Colonic mucosa (tissue), 4 donors: Measurements from ENCODE around the gene IQCN. TPM values are rescaled to one million over a fixed set of nuclear protein-coding genes. Genes with fewer than 3 reads are reported as not detected.

Experiments
- DNase-seq: peaks from one replicate; pipeline ENCODE4 v3.0.0-alpha.2; 2020
- H3K27ac ChIP-seq: fragments of 200-600 bp; one replicate; pipeline ENCODE4 v1.8.0; 2021
- H3K27me3 ChIP-seq: fragments of 200-600 bp; one replicate; pipeline ENCODE4 v1.8.0; 2021
- H3K36me3 ChIP-seq: fragments of 200-600 bp; one replicate; pipeline ENCODE4 v1.8.0; 2021
- H3K4me1 ChIP-seq: fragments of 200-600 bp; one replicate; pipeline ENCODE4 v1.8.0; 2021; ENCODE audit warnings: mild to moderate bottlenecking
- H3K4me3 ChIP-seq: fragments of 200-600 bp; one replicate; pipeline ENCODE4 v1.8.0; 2021
- H3K9ac ChIP-seq, 2 donors: one replicate each; pipeline ENCODE4 v1.7.0; 2013; ENCODE audit warnings: control low read depth in 2 of 2, low read depth in 2 of 2, low read length in 2 of 2
- H3K9me3 ChIP-seq: fragments of 200-600 bp; one replicate; pipeline ENCODE4 v1.8.0; 2021
- intact Hi-C: fragments of 100-400 bp; cut with DNase I; formaldehyde crosslinking; loops from one replicate; pipeline ENCODE4 v1.14.1; 2022
- total RNA-seq, 2 donors: library from RNA; stranded (reverse); fragmentation: NEBNext Ultra II Directional in 1 of 2; extraction: Animal tissue kit (Norgen Biotek cat#: 25700) in 1 of 2; gene quantifications; one replicate each; pipeline ENCODE4 v1.2.1, GENCODE V29; 2021
- TF ChIP-seq, protein P1 (sequence below): fragments of 200-600 bp; IDR thresholded peaks from one replicate; pipeline ENCODE4 v1.8.0; 2022; ENCODE audit warnings: antibody characterized with exemption, mild to moderate bottlenecking
- donor health status: healthy.
- donor health status: DM: no; HTN: no; CAD: no.
- donor health status: DM: no; HTN: no; CAD: no.

The IQCN gene
- total RNA-seq, 2 donors from 2014 or later = 1.7 to 3.0 TPM

- Histone ChIP-seq H3K36me3 (no peaks in the 10 kb centered on the region), H3K4me1 (peaks cover 12% of the 10 kb centered on the region), H3K9me3 (no peaks in the 10 kb centered on the region), H3K27me3 (no peaks in the 10 kb centered on the region), H3K27ac (no peak overlapping the region), H3K9ac (peak overlapping the region; percentile 35 to 56), H3K4me3 (no peak overlapping the region)
- no peak for DNase-seq
- intact Hi-C loops = no loop called here
- TF ChIP-seq, protein P1, sequence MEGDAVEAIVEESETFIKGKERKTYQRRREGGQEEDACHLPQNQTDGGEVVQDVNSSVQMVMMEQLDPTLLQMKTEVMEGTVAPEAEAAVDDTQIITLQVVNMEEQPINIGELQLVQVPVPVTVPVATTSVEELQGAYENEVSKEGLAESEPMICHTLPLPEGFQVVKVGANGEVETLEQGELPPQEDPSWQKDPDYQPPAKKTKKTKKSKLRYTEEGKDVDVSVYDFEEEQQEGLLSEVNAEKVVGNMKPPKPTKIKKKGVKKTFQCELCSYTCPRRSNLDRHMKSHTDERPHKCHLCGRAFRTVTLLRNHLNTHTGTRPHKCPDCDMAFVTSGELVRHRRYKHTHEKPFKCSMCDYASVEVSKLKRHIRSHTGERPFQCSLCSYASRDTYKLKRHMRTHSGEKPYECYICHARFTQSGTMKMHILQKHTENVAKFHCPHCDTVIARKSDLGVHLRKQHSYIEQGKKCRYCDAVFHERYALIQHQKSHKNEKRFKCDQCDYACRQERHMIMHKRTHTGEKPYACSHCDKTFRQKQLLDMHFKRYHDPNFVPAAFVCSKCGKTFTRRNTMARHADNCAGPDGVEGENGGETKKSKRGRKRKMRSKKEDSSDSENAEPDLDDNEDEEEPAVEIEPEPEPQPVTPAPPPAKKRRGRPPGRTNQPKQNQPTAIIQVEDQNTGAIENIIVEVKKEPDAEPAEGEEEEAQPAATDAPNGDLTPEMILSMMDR = no peak
Measured at GRCh38 chr19:18307271-18307681, 33.0 kb upstream of the IQCN start.

DNA sequence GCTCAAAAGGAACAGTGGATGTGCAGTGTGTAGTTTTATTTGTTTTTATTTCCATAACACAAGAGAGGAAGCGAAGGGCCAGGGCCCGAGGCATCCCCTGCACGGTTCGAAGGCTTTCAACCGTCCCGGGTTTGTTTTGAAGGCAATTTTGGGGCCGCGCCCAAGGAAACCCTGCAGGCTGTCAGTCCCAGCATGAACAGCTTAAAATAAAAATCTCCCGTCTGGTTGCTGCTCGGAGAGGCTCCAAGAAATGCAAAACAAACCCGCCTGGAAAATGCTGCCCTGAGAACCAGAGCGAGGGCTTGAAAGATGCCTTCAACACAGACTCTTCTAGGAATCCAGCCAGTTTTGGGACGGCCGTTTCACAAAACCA lies 32.6 kb upstream of the IQCN start:
- intact Hi-C loops = no loop called here
- no peaks in the 10 kb centered on the region for H3K9me3 ChIP-seq
- H3K4me3 ChIP-seq = no peak overlapping the region
- H3K4me1 ChIP-seq = peaks cover 9% of the 10 kb centered on the region
- no peaks in the 10 kb centered on the region for H3K36me3 ChIP-seq
- no peak for DNase-seq
- peak overlapping the region; percentile 55 for H3K27ac ChIP-seq
- no peaks in the 10 kb centered on the region for H3K27me3 ChIP-seq
- TF ChIP-seq, protein P1 = no peak
- peak overlapping the region; percentile 35 to 56 for H3K9ac ChIP-seq

GRCh38 chr19:18306209-18306887 lies 32.1 kb upstream of the IQCN start:
- Histone ChIP-seq H3K27ac (peak overlapping the region; percentile 97), H3K27me3 (no peaks in the 10 kb centered on the region), H3K36me3 (no peaks in the 10 kb centered on the region), H3K4me1 (peaks cover 6% of the 10 kb centered on the region), H3K4me3 (no peak overlapping the region), H3K9ac (peak overlapping the region; percentile 43 to 56), H3K9me3 (no peaks in the 10 kb centered on the region)
- intact Hi-C loops = no loop called here
- TF ChIP-seq, protein P1 = no peak
- no peak for DNase-seq

DNA sequence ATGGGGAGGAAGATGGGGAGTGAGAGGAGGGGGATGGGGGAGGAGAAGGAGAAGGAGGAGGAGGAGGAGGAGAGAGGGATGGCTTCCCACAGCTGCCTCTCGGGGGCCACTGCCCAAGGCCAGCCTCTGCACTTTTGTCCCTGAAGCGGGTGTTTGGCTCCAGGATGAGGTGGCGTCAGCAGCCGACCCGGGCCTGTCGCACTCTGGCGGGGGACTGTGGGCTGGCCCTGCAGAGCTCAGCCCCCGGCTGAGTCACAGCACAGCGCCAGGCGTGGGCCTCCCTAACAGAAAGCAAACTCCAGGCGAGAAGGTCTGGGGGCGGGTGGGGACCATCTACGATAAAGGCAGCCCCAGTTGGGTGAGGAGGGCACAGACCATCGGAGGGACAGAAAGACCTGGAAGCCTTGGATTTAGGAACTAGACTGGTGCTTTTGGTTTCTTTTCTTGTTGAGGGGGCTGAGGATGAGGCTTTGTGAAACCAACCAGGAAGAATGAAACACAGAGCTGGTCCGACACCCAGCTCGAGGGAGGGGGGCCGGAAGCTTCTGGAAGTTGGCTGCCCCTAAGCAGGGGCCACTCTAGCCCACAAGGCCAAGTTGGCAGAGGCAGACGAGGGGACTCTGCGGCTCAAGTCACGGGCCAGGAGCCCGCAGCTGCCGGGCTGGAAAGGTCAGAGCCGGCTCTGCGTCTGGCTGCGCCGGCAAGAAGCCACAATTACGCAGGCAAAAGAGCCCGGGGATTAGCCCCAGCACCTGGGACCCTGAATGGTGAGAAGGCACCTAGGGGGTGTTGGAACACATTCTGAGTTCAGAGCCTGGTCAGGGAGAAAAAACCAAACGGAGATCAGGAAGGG lies 30.4 kb upstream of the IQCN start:
- H3K27me3 ChIP-seq = no peaks in the 10 kb centered on the region
- H3K36me3 ChIP-seq = no peaks in the 10 kb centered on the region
- TF ChIP-seq, protein P1 = no peak
- H3K4me3 ChIP-seq = peak overlapping the region; percentile 11
- peak overlapping the region; percentile 65 to 77 for H3K9ac ChIP-seq
- peak overlapping the region; percentile 97 for H3K27ac ChIP-seq
- peak; percentile 67 for DNase-seq
- no peaks in the 10 kb centered on the region for H3K9me3 ChIP-seq
- intact Hi-C loops = no loop called here
- peaks cover 4% of the 10 kb centered on the region for H3K4me1 ChIP-seq

- Histone ChIP-seq H3K36me3 (no peaks in the 10 kb centered on the region), H3K4me3 (peak overlapping the region; percentile 11), H3K27me3 (no peaks in the 10 kb centered on the region), H3K9me3 (no peaks in the 10 kb centered on the region), H3K4me1 (peaks cover 4% of the 10 kb centered on the region), H3K9ac (peak overlapping the region; percentile 65 to 77), H3K27ac (peak overlapping the region; percentile 97)
- intact Hi-C loops = no loop called here
- DNase-seq = no peak
- TF ChIP-seq, protein P1 = no peak
Measured at GRCh38 chr19:18304208-18304457, 29.9 kb upstream of the IQCN start.
